Breast epithelium (tissue), 3 donors: ENCODE data around the gene HOXB6.

Experiments used
- CTCF ChIP-seq, 3 donors: fragments of 450-650 bp; IDR thresholded peaks; one replicate each; pipeline ENCODE4 v1.5.1; 2016 to 2017; ENCODE audit warnings: antibody characterized with exemption in 3 of 3, mild to moderate bottlenecking in 3 of 3, moderate library complexity in 3 of 3
- POLR2AphosphoS5 ChIP-seq, 3 donors: sonication (generic); formaldehyde crosslinking; IDR thresholded peaks; one replicate each; pipeline ENCODE4 v1.6.1; 2017; ENCODE audit warnings: antibody characterized with exemption in 3 of 3

GRCh38 chr17:48588074-48588415 lies 16.7 kb downstream of the HOXB6 start:
- no peak for TF ChIP-seq CTCF (IDR thresholded peaks at IDR 0.05)
- TF ChIP-seq POLR2AphosphoS5 (IDR thresholded peaks at IDR 0.05): no peak
